GM19438 (cell line): ENCODE measurements around the gene PERM1.

Experiments used
- ATAC-seq: cut with Tn5 transposase; IDR thresholded peaks from one replicate; pipeline ENCODE4 v1.9.1; 2021; ENCODE audit warnings: low read depth; ENCODE audit not compliant: unreplicated experiment

PERM1 gene

GRCh38 chr1:966704-967300 is 15.1 kb downstream of the PERM1 start:
- peak; percentile 68 for ATAC-seq

- ATAC-seq = peak; percentile 29
These were observed 15.7 kb downstream of the PERM1 start, which contains the start of gene PLEKHN1 for GRCh38 chr1:966135-966703. PLEKHN1 (plus strand) TSS chr1:966482; CDS start chr1:966532, 50 bp downstream.

- ATAC-seq = no peak
These were observed 16.3 kb downstream of the PERM1 start for GRCh38 chr1:965526-966134.

- ATAC-seq = no peak
These were observed 17.0 kb downstream of the PERM1 start for GRCh38 chr1:964691-965525.

- no peak for ATAC-seq
These were observed 18.0 kb downstream of the PERM1 start for GRCh38 chr1:963746-964525.

GRCh38 chr1:963301-963651 is 18.6 kb downstream of the PERM1 start:
- no peak for ATAC-seq

GRCh38 chr1:962381-963300 is 19.3 kb downstream of the PERM1 start:
- ATAC-seq = no peak

- ATAC-seq = no peak
These were observed 20.7 kb downstream of the PERM1 start for GRCh38 chr1:961132-961669.

- ATAC-seq = no peak
These were observed 21.3 kb downstream of the PERM1 start, which contains the start of gene KLHL17 for GRCh38 chr1:960363-961131. KLHL17 (plus strand) TSS chr1:960584; CDS start chr1:960694, 110 bp downstream.

GRCh38 chr1:959731-960362 is 22.0 kb downstream of the PERM1 start:
- no peak for ATAC-seq

GRCh38 chr1:958823-959730 is 22.8 kb downstream of the PERM1 start, which contains the start of gene NOC2L:
NOC2L (minus strand) TSS chr1:959256; CDS start chr1:959240, 16 bp downstream.
- ATAC-seq = peak; percentile 63

- no peak for ATAC-seq
These were observed 25.3 kb downstream of the PERM1 start for GRCh38 chr1:956636-957035.

GRCh38 chr1:955474-955873 is 26.4 kb downstream of the PERM1 start:
- no peak for ATAC-seq

GRCh38 chr1:954927-955326 is 27.0 kb downstream of the PERM1 start:
- no peak for ATAC-seq

GRCh38 chr1:953524-954320 is 28.2 kb downstream of the PERM1 start:
- ATAC-seq = no peak

- no peak for ATAC-seq
These were observed 29.3 kb downstream of the PERM1 start for GRCh38 chr1:952603-953002.
